GM18951 (cell line): ENCODE results near the gene KCP.

Source experiments
- POLR2A ChIP-seq: IDR thresholded peaks from 4 replicates; pipeline ENCODE4 v1.6.1; 2011; ENCODE audit warnings: mild to moderate bottlenecking; ENCODE audit not compliant: insufficient read length, insufficient read depth; ENCODE audit errors: extremely low read depth
- in situ Hi-C: fragments of 300-500 bp; cut with MboI; formaldehyde crosslinking; loops from one replicate; pipeline ENCODE4 v1.12.0; 2022; ENCODE audit warnings: low sequenced_read_pairs, mixed read lengths, inconsistent platforms; ENCODE audit not compliant: unreplicated experiment

KCP gene

DNA sequence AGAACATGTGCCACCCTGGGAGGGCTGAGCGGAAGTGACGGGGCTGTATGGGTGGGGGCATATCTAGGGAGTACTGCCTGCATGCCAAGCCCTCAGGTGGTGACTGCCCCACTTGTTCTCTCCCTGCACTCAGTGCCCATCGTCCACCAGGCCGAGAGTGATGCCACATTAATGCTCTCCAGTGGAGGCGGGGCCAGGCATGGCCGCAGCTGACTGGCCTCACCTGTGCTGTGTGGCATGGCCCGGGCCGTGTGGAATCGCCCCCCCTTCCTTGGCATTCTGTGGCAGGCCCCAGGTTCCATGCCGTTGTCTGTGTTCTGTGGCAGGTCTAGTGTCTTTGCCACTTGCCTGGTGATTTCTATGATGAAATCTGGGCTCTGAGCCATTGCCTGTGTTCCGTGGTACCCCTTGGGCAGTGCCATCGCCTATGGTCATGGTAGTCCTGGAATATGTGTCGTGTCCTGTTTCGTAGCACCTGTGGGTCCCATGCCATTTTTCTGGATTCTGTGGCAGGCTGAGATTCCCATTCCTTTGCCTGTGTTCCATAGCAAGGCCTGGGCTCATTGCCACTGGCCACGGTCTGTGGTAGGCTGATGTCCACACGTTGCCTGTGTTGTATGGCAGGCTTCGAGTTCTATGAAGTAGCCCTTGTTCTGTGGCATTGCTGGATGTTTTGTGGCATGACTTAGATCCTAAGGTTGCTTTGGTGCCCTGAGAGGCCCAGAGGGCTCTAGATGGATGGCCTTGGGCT lies 71.4 kb downstream of the KCP start:
- in situ Hi-C loops: no loop called here
- no peak for TF ChIP-seq POLR2A

DNA sequence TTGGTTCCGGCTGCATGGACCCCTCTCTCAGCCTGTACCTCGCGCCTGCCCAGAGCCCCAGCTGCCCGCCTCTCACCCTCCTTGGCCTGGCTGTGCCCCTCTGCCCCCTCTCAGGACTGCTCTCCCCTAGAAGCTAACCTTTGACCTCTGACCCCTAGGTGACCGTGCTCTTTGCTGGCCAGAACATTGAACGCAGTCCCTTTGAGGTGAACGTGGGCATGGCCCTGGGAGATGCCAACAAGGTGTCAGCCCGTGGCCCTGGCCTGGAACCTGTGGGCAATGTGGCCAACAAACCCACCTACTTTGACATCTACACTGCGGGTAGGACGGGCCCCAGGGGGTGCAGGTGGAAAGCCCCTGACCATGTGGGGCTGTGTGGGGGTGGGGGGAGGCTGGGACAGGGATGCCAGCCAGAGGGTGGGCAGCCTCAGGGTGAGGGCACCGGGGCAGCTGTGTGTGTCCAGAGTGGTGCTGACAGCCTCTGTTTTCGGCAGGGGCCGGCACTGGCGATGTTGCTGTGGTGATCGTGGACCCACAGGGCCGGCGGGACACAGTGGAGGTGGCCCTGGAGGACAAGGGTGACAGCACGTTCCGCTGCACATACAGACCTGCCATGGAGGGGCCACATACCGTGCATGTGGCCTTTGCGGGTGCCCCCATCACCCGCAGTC lies 72.3 kb downstream of the KCP start:
- no peak for TF ChIP-seq POLR2A
- in situ Hi-C loops: no loop called here

- in situ Hi-C loops: no loop called here
- TF ChIP-seq POLR2A: no peak
Observed at GRCh38 chr7:128837521-128837921, 73.0 kb downstream of the KCP start.

DNA sequence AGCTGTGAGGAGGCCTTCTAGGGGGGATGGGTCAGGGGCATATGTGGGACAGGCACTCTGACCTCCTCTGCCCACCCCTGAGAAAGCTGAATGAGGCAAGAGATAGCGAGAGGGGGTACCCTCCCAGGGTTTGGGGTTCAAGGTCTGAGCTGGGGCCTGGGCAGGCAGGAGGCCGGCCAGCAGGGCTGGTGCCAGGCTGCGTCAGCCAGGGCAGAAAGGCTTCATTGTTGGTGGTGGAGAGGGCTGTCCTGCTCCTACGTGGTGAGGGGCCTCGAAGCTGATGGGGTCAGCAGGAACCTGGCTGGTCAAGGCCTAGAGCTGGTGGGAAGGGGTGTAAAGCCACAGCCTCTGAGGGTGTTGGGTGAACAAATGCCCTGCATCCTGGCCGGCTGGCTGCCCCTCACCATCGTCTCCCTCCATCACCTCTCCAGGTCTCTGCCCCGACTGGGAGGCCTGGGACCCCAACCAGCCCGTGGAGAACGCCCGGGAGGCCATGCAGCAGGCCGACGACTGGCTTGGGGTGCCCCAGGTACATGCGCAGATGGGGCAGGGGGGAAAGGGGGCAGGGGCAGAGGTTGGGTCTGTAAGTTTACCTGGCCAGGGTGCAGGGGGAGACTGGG lies 73.7 kb downstream of the KCP start:
- in situ Hi-C loops: no loop called here
- TF ChIP-seq POLR2A: no peak

- in situ Hi-C loops: no loop called here
- TF ChIP-seq POLR2A: no peak
Observed at GRCh38 chr7:128835790-128836641, 74.5 kb downstream of the KCP start.

GRCh38 chr7:128835231-128835751 lies 75.2 kb downstream of the KCP start:
- TF ChIP-seq POLR2A: no peak
- in situ Hi-C loops: no loop called here

- in situ Hi-C loops: no loop called here
- no peak for TF ChIP-seq POLR2A
Observed at GRCh38 chr7:128833946-128834325, 76.6 kb downstream of the KCP start.

DNA sequence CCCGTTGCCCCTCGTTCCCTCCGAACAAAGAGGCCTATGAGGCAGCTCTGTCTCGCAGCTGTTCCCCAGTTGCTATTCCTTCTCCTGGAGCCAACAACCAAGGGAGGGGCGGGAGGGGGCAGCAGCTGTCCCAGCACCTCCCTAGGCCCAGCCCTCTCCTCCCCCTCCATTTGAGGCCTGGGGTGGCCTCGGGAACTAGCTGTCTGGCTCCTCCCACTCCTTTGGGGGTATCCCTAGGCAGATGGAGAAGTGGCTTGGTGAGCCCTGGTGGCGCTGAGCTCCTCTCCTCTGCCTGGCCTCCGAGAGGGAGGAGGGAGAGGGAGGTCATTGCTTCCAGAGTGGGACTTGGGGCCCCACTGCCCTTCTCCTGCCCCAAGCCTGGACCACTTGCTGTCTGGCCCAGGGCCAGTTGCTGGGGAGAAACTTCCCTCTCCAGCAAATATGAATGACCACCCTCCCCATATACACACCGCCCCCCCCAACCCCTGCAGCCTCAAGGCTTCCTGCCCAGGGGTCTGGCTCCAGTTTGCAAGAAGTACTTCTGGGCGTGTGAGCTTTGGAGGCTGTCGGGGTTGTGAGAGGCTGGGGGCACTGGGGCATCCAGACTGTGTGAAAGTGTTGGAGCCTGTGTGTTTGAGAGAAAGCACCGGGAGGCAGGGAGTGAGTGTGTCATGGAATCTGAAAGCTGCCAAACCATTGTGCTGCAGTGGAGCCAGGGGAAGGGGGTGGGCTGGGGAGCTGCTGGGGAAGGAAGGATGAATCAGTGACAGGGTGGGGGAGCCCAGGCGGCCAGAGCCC lies 77.2 kb downstream of the KCP start:
- no peak for TF ChIP-seq POLR2A
- in situ Hi-C loops: no loop called here

GRCh38 chr7:128832880-128833147 lies 77.7 kb downstream of the KCP start:
- in situ Hi-C loops: no loop called here
- TF ChIP-seq POLR2A: no peak

- in situ Hi-C loops: no loop called here
Observed at GRCh38 chr7:128831994-128832879, 78.3 kb downstream of the KCP start.

DNA sequence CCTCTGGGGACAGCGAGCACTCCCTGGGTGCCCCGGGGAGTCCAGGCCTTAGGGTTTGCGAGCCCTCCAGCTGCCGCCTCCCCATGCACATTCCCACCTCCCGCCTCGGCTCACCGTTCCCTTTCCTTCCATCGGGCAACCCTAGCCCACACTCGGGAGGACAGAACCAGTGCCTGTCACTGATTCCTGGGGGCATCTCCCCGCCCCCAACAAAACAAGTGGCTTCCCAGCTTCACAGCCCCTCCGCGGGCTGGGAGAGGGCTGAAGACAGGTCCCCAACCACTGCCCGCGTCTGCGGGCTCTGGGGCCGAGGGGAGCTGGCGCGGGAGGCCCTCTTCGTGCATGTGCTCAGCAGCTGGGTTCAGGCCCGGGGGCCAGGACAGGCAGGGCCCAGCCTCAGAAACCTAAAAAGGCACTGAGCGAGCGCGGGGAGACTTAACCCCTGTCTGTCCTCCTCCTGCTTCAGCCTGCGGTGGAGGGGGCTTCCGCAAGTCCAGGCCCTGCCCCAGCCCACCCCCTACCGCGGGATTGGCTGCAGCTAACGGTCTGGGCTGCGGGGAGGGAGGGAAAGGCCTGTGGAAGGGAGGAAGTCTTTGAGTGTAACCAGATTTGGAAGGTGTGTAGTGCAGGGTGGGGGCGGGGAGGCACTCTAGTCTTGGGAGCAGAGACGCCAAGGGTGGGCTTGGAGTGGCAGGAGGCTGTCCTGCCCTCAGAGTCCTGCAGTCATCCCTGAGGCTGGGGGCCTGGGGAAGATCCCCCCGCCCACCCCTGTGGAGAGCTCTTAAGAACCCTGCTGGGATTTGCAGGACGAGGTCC lies 79.1 kb downstream of the KCP start:
- in situ Hi-C loops: no loop called here
- no peak for TF ChIP-seq POLR2A

More at GRCh38 chr7:128831994-128832879, 78.3 kb downstream of the KCP start:
- TF ChIP-seq POLR2A: no peak
